ENCODE measurements around the gene TOR4A.

DNA sequence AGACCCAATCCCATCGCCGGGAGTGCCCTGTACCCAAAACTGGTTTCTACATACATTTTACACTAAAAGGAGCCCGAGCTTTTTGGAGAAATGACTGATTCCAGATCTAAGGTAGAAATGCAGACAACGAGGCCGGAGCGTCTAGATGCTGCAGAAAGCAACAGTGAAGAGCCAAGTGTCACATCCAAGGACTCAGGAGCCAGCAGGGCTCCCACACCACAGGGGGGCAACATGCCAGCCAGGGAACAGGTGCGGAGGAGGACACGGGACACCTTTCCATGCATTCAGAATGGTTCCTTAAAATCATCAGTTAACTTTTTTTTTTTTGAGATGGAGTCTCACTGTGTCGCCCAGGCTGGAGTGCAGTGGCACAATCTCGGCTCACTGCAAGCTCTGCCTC, 47.6 kb downstream of the TOR4A start:
- TF ChIP-seq SRSF7 (optimal IDR thresholded peaks at IDR 0.05; ENCODE audit: low read depth, low read length) = no peak
- TF ChIP-seq, protein P1, sequence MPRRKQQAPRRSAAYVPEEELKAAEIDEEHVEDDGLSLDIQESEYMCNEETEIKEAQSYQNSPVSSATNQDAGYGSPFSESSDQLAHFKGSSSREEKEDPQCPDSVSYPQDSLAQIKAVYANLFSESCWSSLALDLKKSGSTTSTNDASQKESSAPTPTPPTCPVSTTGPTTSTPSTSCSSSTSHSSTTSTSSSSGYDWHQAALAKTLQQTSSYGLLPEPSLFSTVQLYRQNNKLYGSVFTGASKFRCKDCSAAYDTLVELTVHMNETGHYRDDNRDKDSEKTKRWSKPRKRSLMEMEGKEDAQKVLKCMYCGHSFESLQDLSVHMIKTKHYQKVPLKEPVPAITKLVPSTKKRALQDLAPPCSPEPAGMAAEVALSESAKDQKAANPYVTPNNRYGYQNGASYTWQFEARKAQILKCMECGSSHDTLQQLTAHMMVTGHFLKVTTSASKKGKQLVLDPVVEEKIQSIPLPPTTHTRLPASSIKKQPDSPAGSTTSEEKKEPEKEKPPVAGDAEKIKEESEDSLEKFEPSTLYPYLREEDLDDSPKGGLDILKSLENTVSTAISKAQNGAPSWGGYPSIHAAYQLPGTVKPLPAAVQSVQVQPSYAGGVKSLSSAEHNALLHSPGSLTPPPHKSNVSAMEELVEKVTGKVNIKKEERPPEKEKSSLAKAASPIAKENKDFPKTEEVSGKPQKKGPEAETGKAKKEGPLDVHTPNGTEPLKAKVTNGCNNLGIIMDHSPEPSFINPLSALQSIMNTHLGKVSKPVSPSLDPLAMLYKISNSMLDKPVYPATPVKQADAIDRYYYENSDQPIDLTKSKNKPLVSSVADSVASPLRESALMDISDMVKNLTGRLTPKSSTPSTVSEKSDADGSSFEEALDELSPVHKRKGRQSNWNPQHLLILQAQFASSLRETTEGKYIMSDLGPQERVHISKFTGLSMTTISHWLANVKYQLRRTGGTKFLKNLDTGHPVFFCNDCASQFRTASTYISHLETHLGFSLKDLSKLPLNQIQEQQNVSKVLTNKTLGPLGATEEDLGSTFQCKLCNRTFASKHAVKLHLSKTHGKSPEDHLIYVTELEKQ (CRISPR knock-in tag; IDR thresholded peaks at IDR 0.05) = no peak
- TF ChIP-seq CBX5 (IDR thresholded peaks at IDR 0.05; ENCODE audit: borderline replicate concordance, low read depth) = no peak
- TF ChIP-seq HDAC6 (IDR thresholded peaks at IDR 0.05; ENCODE audit: low read depth, low read length) = no peak
- no peak for TF ChIP-seq SPI1 (IDR thresholded peaks at IDR 0.05; ENCODE audit: borderline replicate concordance, low read depth, low read length)
- TF ChIP-seq, protein P2, sequence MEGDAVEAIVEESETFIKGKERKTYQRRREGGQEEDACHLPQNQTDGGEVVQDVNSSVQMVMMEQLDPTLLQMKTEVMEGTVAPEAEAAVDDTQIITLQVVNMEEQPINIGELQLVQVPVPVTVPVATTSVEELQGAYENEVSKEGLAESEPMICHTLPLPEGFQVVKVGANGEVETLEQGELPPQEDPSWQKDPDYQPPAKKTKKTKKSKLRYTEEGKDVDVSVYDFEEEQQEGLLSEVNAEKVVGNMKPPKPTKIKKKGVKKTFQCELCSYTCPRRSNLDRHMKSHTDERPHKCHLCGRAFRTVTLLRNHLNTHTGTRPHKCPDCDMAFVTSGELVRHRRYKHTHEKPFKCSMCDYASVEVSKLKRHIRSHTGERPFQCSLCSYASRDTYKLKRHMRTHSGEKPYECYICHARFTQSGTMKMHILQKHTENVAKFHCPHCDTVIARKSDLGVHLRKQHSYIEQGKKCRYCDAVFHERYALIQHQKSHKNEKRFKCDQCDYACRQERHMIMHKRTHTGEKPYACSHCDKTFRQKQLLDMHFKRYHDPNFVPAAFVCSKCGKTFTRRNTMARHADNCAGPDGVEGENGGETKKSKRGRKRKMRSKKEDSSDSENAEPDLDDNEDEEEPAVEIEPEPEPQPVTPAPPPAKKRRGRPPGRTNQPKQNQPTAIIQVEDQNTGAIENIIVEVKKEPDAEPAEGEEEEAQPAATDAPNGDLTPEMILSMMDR (IDR thresholded peaks at IDR 0.05 in 2 of 3, conservative IDR thresholded peaks at IDR 0.05 in 1 of 3; ENCODE audit: insufficient read depth in 2 of 3, low read depth in 1 of 3, low read length in 3 of 3) = no peak
- TF ChIP-seq, protein P3, sequence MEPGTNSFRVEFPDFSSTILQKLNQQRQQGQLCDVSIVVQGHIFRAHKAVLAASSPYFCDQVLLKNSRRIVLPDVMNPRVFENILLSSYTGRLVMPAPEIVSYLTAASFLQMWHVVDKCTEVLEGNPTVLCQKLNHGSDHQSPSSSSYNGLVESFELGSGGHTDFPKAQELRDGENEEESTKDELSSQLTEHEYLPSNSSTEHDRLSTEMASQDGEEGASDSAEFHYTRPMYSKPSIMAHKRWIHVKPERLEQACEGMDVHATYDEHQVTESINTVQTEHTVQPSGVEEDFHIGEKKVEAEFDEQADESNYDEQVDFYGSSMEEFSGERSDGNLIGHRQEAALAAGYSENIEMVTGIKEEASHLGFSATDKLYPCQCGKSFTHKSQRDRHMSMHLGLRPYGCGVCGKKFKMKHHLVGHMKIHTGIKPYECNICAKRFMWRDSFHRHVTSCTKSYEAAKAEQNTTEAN (CRISPR knock-in tag; IDR thresholded peaks at IDR 0.05) = no peak
- no peak for TF ChIP-seq FIP1L1 (IDR thresholded peaks at IDR 0.05; ENCODE audit: low read depth, low read length, poor library complexity, severe bottlenecking)
- TF ChIP-seq, protein P4, sequence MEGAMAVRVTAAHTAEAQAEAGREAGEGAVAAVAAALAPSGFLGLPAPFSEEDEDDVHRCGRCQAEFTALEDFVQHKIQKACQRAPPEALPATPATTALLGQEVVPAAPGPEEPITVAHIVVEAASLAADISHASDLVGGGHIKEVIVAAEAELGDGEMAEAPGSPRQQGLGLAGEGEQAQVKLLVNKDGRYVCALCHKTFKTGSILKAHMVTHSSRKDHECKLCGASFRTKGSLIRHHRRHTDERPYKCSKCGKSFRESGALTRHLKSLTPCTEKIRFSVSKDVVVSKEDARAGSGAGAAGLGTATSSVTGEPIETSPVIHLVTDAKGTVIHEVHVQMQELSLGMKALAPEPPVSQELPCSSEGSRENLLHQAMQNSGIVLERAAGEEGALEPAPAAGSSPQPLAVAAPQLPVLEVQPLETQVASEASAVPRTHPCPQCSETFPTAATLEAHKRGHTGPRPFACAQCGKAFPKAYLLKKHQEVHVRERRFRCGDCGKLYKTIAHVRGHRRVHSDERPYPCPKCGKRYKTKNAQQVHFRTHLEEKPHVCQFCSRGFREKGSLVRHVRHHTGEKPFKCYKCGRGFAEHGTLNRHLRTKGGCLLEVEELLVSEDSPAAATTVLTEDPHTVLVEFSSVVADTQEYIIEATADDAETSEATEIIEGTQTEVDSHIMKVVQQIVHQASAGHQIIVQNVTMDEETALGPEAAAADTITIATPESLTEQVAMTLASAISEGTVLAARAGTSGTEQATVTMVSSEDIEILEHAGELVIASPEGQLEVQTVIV (CRISPR knock-in tag; IDR thresholded peaks at IDR 0.05; ENCODE audit: borderline replicate concordance) = no peak
- TF ChIP-seq ZNF316 (IDR thresholded peaks at IDR 0.05) = no peak
- TF ChIP-seq EGR1 (conservative IDR thresholded peaks at IDR 0.05) = no peak
- TF ChIP-seq CHD2 (IDR thresholded peaks at IDR 0.05; ENCODE audit: low read depth, low read length) = no peak
